Kidney (tissue), 14 donors: ENCODE measurements around the gene NDUFS4. TPM values are rescaled to one million over a fixed set of nuclear protein-coding genes. Genes with fewer than 3 reads are reported as not detected.

ENCODE experiments used
- DNase-seq, 5 donors: peaks; one replicate each; pipeline ENCODE4 v3.0.0-alpha.2; 2013 to 2020
- FAIRE-seq: peaks from 2 replicates; lab custom pipeline; 2012; peaks lifted over from hg19 to GRCh38; lab: Jason Lieb, UNC
- H3K27ac ChIP-seq, 2 donors: one replicate each; pipeline ENCODE4 v1.7.0; 2013; ENCODE audit warnings: low read depth in 2 of 2, low read length in 2 of 2, inconsistent platforms in 1 of 2
- H3K27me3 ChIP-seq: one replicate; pipeline ENCODE4 v1.7.1; 2013; ENCODE audit warnings: low read length, inconsistent platforms; ENCODE audit not compliant: control insufficient read depth, insufficient read depth
- H3K36me3 ChIP-seq, 3 donors: one replicate each; pipeline versions ENCODE4 v1.7.0 to v1.7.1; 2013; ENCODE audit warnings: low read length in 3 of 3, control low read depth in 1 of 3, inconsistent platforms in 1 of 3; ENCODE audit not compliant: insufficient read depth in 3 of 3, control insufficient read depth in 2 of 3
- H3K4me1 ChIP-seq, 3 donors: one replicate each; pipeline versions ENCODE4 v1.7.0 to v1.7.1; 2013; ENCODE audit warnings: low read length in 3 of 3, inconsistent platforms in 1 of 3, low read depth in 1 of 3; ENCODE audit not compliant: control insufficient read depth in 2 of 3, insufficient read depth in 2 of 3
- H3K4me3 ChIP-seq, 3 donors: one replicate each; pipeline versions ENCODE4 v1.7.0 to v1.8.1; 2013; ENCODE audit warnings: low read length in 3 of 3, control low read depth in 1 of 3, inconsistent platforms in 1 of 3
- H3K9ac ChIP-seq, 3 donors: one replicate each; pipeline versions ENCODE4 v1.7.0 to v1.7.1; 2013; ENCODE audit warnings: low read length in 3 of 3, control low read depth in 1 of 3, inconsistent platforms in 1 of 3
- H3K9me3 ChIP-seq, 3 donors: one replicate each; pipeline versions ENCODE4 v1.7.0 to v1.7.1; 2013; ENCODE audit warnings: low read length in 3 of 3, control low read depth in 1 of 3, inconsistent platforms in 1 of 3; ENCODE audit not compliant: control insufficient read depth in 2 of 3, insufficient read depth in 1 of 3
- intact Hi-C: fragments of 100-400 bp; cut with DNase I; formaldehyde crosslinking; loops from one replicate; pipeline ENCODE4 v1.11.1; 2022
- polyA plus RNA-seq: library from polyadenylated mRNA; stranded (reverse); fragments of 350-450 nt; fragmentation: Illumina TruSeq; extraction: RNeasy Lipid Tissue Mini Kit (QIAGEN cat#74804); gene quantifications from one replicate; pipeline ENCODE4 v1.2.3, GENCODE V29; 2014; ENCODE audit warnings: low read depth, low replicate concordance; ENCODE audit not compliant: insufficient read depth
- total RNA-seq: library from RNA; stranded (reverse); fragmentation: NEBNext Ultra II Directional; extraction: Animal tissue kit (Norgen Biotek cat#: 25700); gene quantifications from one replicate; pipeline ENCODE4 v1.2.1, GENCODE V29; 2021
- TF ChIP-seq, protein P1 (sequence below): IDR thresholded peaks from 3 replicates; pipeline ENCODE4 v1.5.1; 2012; ENCODE audit warnings: mild to moderate bottlenecking, moderate library complexity, borderline replicate concordance; ENCODE audit not compliant: insufficient read depth; ENCODE audit errors: extremely low read depth
- donor health status: control.
- donor health status: control.
- donor health status: control.
- donor health status: control.
- donor health status: control.
- donor health status: DM: yes; HTN: yes; CAD: no.
- donor health status: Normal renal cell carcinoma (clear cell type).

NDUFS4 gene
- total and polyA plus RNA-seq, 2 donors from 2014 or later, result 73.9 to 219 TPM

GRCh38 chr5:53667621-53668020 lies 107.2 kb downstream of the NDUFS4 start:
- no peaks in the 10 kb centered on the region for H3K27me3 ChIP-seq
- FAIRE-seq, result no peak
- H3K4me1 ChIP-seq, result no peaks in the 10 kb centered on the region
- H3K9ac ChIP-seq, result no peak overlapping the region
- H3K27ac ChIP-seq, result no peak overlapping the region
- H3K36me3 ChIP-seq, result no peaks in the 10 kb centered on the region
- DNase-seq, result no peak
- no peaks in the 10 kb centered on the region for H3K9me3 ChIP-seq
- TF ChIP-seq, protein P1, sequence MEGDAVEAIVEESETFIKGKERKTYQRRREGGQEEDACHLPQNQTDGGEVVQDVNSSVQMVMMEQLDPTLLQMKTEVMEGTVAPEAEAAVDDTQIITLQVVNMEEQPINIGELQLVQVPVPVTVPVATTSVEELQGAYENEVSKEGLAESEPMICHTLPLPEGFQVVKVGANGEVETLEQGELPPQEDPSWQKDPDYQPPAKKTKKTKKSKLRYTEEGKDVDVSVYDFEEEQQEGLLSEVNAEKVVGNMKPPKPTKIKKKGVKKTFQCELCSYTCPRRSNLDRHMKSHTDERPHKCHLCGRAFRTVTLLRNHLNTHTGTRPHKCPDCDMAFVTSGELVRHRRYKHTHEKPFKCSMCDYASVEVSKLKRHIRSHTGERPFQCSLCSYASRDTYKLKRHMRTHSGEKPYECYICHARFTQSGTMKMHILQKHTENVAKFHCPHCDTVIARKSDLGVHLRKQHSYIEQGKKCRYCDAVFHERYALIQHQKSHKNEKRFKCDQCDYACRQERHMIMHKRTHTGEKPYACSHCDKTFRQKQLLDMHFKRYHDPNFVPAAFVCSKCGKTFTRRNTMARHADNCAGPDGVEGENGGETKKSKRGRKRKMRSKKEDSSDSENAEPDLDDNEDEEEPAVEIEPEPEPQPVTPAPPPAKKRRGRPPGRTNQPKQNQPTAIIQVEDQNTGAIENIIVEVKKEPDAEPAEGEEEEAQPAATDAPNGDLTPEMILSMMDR, result no peak
- no peak overlapping the region for H3K4me3 ChIP-seq
- intact Hi-C loops, result no loop called here

- Histone ChIP-seq H3K27ac (no peak overlapping the region), H3K4me1 (no peaks in the 10 kb centered on the region), H3K9ac (no peak overlapping the region), H3K4me3 (no peak overlapping the region), H3K27me3 (no peaks in the 10 kb centered on the region), H3K36me3 (no peaks in the 10 kb centered on the region), H3K9me3 (no peaks in the 10 kb centered on the region)
- FAIRE-seq, result no peak
- intact Hi-C loops, result no loop called here
- DNase-seq, result no peak
- TF ChIP-seq, protein P1, result no peak
These were observed 111.0 kb downstream of the NDUFS4 start for GRCh38 chr5:53671447-53671846.

- Histone ChIP-seq H3K27ac (no peak overlapping the region), H3K27me3 (no peaks in the 10 kb centered on the region), H3K9ac (no peak overlapping the region), H3K36me3 (no peaks in the 10 kb centered on the region), H3K9me3 (no peaks in the 10 kb centered on the region), H3K4me1 (no peaks in the 10 kb centered on the region), H3K4me3 (no peak overlapping the region)
- intact Hi-C loops, result no loop called here
- FAIRE-seq (no peak), DNase-seq (no peak)
- TF ChIP-seq, protein P1, result no peak
These were observed 113.7 kb downstream of the NDUFS4 start for GRCh38 chr5:53674121-53674520.

DNA sequence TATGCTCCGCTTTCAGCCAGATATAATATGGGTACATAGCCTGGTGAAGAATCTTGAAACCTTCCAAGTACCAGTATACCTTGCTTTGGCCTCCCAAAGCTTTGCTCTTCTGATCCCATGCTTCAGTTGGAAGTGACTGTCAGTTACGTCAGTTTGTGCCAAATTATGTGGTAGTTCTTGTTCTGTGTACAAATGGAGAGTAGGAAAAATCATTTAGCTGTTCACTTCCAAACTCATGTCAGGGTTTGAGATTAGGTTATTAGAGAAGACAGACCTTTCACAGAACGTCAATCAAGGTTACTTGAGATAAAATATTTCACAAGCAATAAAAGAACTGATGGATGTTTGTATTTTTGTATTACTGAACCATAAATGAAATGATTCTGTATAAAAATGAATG lies 117.2 kb downstream of the NDUFS4 start:
- no peaks in the 10 kb centered on the region for H3K9me3 ChIP-seq
- no peaks in the 10 kb centered on the region for H3K36me3 ChIP-seq
- DNase-seq (no peak), FAIRE-seq (no peak)
- no peak overlapping the region for H3K27ac ChIP-seq
- no peak overlapping the region for H3K4me3 ChIP-seq
- H3K4me1 ChIP-seq, result no peaks in the 10 kb centered on the region
- no peak overlapping the region for H3K9ac ChIP-seq
- TF ChIP-seq, protein P1, result no peak
- intact Hi-C loops, result no loop called here
- no peaks in the 10 kb centered on the region for H3K27me3 ChIP-seq
